GM19351 (cell line): ENCODE data around the gene RAET1L.
"Not testable (repeated sequence)": the region's sequence is repeated elsewhere in the genome, so short reads cannot be mapped to it uniquely, and the experiment has no call there.

ENCODE experiments used
- ATAC-seq: cut with Tn5 transposase; IDR thresholded peaks from one replicate; pipeline ENCODE4 v1.9.1; 2021; ENCODE audit warnings: mild to moderate bottlenecking, moderate library complexity; ENCODE audit not compliant: unreplicated experiment

RAET1L gene

DNA sequence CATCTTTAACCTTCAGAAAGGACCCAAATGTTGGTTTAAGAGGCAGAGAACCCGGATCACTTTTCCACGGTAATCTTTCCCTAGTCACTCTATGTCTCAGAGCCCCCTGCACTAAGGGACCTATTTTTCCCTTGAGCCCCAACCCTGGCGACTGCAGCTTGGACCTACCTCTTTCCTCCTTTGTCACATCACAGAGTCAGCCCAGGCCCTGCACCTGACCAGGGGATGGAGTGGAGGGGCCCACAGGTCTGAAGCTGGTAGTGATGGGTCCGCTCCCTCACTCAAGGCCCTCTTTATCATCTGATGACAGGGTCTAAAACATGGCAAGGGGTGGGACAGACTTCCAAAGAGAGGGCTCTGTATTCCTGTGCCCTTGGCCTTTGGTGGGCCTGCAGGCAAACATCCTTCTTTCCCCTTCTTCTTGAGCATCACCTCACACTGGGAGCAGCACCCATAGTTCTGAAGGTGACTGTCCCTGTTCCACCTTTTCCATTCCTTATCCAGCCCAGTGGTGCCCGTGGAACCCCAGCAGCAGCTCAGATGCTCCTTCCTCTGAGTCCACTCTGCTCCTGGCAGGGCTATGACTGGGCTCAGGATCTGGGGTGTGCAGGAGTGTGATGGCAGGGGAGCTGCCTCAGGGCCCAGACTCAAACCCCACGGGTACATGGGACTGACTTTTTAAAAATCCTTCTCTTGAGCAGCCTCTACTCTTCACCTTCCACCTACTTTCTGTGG, 6.3 kb downstream of the RAET1L start:
- ATAC-seq, result no peak

DNA sequence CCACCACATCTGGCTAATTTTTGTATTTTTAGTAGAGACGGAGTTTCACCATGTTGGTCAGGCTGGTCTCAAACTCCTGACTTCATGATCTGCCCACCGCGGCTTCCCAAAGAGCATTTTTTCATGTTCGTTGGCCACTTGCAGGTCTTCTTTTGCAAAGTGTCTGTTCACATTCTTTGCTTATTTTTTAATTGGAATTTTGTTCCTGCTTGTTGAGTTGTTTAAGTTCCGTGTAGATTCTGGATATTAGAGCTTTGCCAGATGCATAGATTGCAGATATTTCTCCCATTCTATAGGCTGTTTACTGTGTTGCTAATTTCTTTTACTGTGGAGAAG, 8.2 kb downstream of the RAET1L start:
- ATAC-seq, result not testable (repeated sequence)

DNA sequence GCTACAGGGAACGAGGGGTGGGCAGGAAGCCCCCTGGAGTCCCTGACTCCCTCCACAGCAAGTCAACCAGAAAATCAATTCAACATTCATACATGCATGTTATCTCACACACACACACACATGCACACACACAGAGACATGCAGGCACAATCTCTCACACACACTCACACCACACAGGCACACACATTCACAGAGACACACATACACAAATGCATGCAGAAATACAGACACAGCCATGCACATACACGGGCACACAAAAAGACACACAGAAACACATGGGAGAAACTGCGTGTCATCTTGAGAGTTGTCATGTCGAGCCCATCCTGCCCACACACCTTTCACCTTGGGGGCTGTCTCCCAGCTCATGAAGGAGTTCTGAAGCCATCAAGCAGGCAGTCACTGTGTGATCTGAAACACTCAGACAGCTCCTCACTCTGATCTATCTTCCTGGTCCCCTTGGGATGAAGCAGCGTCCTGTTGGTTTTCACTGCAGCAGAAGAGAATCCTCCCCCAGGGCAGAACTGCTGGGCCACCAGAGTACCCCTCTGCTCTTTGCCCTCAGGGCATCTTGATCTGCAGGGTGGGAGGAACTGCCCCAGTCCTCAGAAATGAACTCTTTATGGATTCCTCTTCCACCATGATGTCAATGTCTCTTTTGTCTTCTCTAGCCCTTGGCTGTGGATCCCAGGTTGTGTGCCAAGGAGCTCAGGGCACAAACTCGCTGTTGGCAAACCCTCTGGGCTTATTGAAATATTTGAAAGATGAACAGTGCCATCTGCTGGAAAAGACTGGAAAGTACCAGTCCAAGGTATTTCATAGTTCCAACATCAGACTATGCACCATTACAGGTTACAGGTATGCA, 8.8 kb downstream of the RAET1L start:
- peak; percentile 71 for ATAC-seq

DNA sequence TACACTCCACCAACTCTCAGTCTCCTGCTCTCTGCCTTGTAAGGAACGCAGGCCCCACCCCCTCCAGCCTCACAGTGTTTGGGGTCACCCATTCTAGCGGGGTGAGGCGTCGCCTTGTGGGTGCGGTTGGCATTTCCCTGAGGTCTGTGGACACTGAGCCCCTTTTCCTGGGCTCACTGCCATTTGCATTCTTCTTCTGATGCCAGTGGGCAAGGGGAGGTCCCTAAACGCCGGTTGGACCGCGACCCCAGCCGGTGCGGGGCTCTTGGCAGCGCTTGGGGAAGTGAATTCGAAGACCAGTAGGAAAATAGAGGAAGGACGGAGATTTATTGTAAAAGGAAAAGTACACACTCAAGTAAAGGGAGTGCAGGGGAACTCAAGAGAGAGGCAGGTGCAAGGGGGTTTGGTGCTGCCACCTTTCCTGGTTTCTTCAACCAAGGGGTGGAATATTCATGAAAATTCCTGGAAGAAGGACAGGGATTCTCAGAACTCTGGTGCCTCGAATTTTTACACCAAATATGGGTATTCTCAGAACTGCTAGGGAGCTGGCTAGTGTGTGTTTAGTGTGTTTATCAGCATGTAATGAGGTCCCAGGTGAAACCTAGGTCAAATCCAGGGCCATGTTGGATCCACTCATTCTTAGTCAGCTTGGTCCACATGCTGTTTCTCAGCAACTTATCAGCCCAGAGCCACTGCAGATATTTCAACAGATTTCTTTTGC, 9.9 kb downstream of the RAET1L start:
- not testable (repeated sequence) for ATAC-seq

DNA sequence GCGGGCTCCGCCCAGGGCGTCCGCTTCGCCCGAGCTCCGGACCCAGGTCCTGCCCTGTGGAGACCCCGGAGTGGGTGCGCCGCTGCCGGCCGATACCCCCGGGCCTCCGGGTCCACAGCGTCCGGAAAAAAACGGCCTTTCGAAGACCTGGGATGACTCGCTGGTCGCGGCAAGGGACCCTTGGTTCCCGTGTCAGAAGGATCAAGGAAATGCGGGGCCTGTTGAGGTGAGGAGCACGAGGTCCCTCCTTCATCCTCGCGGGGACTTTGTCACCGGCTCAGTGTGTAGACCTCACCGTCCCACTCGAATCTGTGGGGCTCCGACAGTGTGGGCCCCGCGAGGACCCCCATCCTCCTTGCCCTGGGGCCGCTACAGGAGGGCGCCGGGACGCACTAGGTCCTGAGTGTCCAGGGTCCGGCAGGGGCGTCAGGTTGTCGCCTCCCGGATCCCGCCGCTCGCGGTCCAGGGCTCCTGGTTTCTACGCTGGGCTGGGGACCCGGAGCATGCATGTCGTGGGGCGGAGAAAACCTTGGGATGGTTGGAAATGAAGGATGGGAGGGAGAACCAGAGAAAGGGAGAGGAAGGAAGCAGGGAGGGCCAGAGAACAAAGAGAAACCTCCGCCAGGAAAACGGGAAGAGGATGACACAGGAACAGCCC, 10.6 kb downstream of the RAET1L start:
- not testable (repeated sequence) for ATAC-seq

DNA sequence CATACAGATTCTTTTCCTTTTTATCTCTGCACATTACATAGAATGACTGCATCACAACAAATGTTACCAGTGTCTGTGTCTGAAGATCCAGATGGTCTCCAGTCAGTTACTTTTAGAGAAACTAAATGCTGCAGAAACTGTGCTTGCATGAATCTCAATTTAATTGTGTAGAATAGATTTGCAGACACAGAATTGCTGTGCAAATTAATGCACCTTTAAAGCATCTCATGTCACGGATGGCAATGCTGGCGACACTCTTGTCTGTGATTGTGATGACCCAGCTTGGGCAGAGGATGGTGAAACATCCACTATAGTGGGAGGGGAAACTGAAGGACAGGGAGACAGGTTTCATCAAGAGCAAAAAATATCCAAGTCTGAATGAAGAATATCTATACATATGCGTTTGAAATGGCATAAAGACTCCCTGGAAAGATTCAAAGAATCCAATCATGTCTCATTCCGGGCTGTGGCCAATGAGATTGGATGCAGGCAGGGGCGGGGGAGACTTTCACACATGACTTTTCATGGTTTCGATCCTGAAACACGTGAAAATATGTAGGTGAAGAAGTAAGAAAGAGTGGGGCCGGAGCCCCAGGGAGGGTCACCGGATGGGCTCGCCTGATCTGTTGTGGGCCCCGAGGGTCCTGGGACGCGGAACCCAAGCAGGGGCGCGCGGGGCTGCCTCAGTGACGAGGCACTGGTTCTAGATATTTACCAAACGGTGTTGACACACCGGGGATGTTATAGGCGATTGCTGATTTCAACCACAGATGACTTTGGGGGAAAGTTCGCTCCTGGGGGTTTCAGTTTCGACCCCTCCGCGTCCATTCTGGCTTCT, 11.3 kb downstream of the RAET1L start:
- ATAC-seq, result not testable (repeated sequence)

DNA sequence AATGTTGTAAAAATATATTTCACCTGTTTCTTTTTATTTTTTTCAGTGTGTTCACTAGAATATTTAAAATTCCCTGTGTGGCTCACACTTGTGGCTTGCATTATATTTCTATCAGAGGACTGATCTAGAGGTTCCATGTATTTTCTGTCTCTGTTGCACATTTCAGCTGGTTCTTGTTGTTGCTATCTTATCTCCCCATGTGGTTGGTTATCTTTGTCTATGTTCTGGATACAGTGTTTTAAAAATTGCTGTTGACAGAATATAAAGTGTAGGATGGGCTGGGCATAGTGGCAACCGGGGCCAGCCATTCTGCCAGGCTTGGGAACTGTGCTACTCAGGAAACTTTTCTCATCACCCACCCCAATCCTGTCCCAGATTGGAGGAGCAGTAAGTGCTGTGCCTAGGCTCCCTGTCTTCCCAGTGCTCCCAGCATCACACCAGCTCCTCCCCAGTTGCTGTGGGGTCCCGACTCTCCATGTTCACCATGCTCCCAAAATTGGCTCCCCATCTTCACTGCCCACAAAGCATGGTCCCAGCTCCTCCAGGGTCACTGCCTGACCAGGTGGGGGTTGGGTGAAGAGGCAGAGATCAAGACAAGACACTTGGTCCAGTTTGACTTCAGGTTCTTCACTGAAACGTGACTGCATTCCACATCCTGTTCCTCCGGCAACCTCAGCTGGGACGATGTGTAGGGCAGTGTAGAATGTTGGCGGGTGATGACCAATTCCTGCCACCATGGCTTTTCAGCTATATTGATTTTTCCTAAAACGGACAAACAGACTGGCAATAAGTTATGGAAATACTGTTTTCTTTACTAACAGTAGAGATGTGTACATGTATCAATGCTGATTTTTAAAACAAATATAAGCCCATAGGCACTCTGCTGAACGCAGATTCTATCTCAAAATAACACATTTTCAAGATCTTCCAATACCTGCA, 12.2 kb downstream of the RAET1L start:
- ATAC-seq, result not testable (repeated sequence)

DNA sequence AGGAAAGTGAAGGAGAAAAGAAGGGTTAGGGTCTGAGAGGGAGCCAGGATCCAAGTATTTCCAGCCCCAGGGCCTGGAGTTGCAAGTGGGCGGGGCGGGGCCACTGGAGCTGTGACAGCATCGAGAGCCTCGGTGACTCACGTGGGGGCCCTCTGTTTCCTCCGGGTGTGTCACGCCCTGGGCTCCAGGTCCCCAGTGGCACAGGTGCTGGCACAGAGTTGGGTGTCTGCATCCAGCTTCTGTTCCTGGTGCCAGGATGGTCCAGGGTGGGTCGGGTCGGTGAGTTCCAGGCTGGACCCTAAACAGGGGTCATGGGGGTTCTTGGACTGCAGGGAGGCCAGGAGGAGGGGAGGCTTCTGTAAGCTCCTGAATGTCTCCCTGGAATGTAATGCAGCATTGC, 16.7 kb downstream of the RAET1L start:
- no peak for ATAC-seq

DNA sequence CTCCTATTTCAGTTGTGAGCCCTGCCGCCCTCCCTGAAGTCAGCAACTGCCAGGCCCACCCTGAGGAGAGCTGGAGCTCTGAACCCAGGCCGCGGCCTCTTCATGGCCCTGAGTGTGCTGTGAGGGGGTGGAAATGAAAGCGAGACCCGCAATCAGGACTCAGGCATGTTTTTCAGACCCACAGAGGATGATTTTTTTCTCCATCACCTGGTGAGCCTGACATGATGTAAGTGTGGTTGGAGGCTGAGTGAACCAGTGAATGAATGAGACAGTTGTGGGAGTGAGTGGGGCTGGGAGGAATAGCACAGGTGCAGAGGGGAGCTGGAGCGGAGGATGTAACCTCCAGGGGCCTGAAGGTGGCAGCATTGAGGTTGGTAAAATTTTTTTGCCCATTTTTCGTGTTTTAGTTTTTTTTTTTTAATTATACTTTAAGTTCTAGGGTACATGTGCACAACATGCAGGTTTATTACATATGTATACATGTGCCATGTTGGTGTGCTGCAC, 18.3 kb downstream of the RAET1L start:
- ATAC-seq, result no peak

DNA sequence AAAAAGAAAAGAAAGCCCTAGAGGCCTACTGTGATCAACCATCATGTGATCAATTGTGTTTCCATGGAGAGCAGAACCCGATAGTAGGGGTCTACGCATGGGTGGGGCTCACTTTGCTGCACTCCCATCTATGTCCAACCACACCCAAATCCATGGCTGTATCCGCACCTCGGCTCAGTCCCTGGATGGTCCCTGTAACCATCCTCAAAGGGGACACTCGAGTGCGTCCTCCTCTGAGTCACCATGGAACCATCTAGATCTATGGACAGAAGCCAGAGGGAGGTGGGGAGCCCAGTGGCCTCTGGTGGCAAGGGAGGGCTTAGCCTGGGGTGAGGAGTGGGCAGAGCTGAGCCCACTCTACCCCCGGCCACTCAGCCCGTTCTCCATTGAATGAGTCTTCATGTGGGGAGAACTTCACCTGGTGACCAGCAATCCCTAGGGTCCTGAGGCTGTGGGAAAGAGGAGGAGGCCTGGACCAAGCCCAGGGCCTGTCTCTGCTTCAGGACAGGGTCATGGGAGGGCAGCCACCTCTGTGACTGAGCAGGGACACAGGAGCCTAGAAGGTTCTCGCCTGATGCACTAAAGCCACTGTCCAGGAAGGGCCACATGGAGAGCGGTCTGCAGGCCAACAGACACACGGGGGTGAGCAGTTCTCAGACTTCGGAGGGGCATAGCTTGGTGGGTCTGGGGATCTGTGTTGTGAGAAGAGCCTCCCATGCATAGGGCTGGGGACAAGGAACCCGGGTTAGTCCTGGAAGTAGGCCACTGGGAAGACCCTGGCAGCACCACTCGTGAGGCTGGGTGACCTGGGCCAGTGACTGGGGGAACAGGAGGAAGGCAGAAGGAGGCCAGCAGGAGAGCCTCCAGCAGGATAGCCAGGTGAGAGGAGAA, 19.3 kb downstream of the RAET1L start:
- no peak for ATAC-seq

DNA sequence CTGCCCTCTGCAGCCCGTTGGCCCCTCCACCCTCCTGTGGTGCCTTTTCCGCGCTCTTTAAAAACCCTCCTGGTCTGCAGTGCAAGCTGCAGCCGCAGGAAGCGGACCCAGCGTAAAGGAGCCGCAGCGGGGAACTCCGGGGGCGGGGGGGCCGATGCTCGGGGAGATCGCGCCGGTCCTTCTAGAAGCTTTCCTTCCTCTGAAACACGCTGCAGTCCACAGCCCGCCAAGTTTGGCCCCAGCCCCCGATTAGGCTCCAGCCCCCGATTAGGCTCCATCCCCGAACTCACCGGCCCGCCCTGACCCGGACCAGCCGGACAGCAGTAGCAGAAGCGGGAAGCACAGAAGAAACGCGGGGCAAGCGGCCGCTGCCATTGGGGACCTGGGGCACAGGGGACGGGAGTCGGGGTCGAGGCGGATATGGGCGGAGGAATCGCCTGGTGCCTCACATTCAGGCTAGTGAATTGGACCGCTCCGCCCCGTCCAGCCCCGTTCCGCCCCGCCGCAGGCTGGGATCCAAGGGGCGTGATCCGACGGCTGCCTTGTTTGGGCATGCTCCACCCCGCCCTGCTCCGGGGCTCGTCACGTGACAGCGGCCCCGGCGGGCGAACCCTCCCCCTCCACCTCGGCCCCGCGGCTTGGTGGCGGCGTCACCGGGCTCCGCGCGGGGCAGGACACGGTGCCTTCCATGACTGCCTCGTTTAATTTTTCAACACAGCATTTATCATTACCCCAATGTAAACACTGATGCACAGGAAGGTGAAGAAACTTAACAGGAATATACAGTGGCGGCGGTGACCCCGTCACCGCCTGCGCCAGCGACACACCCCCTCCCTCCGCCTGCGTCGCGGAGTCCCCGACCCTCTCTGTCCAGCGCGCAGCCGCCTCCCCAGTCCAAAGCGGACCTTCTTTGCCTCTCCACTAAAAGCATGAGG, 20.3 kb downstream of the RAET1L start:
- peak; percentile 52 for ATAC-seq

DNA sequence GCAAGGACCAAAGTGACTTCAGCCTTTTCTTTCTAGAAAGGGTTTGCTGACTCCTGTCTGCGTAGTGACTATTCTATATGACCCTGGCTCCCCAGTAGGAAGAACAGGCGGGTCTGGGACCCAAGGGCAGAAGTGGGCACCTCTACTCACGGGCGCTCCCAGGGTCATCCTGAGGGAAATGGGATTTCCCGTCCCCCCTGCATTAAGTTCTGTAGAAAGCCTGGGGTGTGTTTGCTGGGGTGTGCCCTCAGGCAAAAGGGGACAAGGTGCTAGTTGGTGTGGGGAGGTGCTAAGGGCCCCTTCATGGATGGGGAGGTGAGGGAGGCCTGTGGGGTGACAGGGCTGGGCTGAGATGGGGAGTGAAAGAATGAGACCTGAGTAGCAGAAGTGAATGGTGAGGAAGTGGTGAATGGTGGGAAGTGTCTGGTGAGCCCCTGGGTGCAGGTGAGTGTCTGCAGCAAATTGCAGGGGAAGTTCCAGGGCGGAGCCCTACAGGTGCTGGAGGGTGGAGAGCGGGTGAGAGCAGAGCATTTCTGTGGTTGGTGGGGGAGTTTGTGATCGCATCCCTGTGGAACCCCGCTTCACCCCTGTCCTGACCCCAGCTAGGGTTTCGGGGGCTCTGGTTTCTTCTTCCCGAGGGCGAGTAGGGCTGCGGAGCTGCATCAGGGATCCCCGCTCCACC, 21.1 kb downstream of the RAET1L start:
- ATAC-seq, result peak; percentile 34

DNA sequence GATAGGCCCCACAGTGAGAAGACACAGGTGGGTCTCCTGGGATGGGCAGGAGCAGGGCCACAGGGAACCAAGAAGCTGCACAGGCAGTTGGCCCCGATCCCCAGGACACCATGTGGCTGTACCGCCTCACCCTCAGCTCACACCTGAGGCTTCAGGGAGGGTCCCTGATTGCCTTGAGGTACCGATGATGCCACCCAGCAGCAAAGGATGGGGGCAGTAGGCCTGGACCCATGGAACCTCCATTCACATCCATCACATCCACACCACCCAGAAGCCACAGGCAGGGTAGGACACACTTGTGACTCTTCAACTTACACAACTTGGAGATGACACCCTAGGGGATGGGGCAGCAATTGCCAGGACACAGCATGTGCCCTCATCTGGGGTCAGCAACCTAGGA, 21.7 kb downstream of the RAET1L start:
- ATAC-seq, result not testable (repeated sequence)

DNA sequence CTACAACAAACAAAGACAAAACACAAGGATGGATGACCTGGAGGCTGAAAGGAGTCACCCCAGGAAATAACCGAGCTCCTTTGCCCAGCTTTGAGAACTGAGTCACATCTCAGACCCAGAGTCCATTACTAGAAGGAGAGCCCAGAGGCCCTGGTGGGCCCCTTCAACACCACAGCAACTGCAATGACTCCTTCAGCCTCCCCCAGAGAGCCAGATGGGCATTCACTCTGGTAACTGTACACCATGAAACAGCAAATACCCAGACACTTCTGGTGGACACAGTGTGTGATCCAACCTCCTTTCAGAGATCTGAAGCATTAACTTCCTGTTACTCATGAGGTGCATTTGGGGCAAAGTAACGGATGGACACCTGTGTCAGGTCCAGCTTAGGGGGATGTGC, 22.6 kb downstream of the RAET1L start:
- ATAC-seq, result no peak

DNA sequence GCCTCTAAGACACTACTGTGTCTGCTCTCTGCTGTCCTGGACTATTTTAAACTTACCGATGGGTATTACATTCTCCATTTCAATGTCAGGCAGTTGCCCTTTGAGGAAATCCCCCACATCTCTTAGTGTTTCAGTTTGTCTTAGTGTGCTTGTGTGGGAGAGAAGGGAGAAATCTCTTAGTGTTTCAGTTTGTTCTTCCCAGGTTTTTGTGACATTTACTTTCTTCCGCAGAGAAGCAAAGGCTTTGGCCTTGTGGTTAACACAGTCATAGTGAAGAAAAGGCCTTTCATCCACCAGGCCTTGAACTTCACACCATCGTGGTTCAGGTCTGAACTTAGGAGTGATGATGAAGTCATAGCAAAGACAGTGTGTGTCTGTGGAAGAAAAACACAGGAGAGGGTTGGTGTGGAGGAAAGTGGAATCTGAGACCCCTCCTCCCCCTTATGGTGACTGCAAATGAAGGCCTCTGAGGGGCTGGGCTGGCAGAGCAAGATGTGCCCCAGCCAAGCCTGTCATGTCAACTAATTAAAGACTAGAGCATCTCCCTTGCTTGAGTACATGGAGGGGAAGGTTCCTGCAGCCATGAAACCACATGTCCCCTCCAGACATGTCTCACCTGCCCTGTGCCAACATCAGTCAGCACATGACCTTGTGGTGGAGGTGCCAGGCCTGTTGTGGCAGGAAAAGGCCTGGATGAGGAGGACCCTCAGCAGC, 23.9 kb downstream of the RAET1L start:
- ATAC-seq, result peak; percentile 52

DNA sequence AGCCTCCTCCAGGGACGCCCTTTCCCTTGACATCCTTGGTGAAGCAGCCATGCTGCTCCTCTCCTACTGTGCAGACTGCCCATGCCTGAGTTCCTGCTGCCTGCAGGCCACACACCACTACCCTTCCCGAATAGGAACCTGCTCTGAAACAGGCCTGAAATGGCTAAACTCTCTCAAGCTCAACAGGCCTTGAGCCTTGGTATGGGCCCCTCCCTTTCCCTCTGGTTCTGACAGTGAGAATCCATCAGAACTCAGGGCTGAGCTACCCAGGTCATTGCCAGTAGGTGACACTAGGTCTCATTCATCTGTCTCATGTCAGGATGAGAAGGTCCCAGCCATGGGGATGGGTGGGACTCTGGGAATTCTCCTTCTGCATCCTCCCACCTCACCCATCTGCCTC, 25.7 kb downstream of the RAET1L start:
- no peak for ATAC-seq
